ENCODE data around the gene SUGCT.

SUGCT gene

DNA sequence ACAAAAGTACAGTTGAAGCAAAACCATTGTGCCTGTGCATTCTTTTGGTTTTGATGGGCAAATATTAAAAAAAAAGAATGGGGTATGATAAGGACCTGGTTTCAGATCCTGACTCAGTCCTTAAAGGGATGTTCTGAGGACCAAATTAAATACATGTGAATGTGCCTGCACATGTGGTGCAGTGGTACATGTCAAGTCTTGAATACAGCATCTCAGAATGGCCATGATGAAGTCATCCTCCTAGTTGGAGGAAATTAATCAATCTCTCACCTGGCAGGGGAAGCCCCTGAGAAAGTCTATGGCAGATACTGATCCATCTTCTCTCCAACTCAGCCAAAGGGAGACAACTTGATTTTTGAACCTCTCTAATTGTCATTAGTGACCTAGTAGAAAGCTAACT is 207.0 kb downstream of the SUGCT start:
- TF ChIP-seq, protein P1, sequence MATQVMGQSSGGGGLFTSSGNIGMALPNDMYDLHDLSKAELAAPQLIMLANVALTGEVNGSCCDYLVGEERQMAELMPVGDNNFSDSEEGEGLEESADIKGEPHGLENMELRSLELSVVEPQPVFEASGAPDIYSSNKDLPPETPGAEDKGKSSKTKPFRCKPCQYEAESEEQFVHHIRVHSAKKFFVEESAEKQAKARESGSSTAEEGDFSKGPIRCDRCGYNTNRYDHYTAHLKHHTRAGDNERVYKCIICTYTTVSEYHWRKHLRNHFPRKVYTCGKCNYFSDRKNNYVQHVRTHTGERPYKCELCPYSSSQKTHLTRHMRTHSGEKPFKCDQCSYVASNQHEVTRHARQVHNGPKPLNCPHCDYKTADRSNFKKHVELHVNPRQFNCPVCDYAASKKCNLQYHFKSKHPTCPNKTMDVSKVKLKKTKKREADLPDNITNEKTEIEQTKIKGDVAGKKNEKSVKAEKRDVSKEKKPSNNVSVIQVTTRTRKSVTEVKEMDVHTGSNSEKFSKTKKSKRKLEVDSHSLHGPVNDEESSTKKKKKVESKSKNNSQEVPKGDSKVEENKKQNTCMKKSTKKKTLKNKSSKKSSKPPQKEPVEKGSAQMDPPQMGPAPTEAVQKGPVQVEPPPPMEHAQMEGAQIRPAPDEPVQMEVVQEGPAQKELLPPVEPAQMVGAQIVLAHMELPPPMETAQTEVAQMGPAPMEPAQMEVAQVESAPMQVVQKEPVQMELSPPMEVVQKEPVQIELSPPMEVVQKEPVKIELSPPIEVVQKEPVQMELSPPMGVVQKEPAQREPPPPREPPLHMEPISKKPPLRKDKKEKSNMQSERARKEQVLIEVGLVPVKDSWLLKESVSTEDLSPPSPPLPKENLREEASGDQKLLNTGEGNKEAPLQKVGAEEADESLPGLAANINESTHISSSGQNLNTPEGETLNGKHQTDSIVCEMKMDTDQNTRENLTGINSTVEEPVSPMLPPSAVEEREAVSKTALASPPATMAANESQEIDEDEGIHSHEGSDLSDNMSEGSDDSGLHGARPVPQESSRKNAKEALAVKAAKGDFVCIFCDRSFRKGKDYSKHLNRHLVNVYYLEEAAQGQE (IDR thresholded peaks at IDR 0.05; ENCODE audit: insufficient read depth in 1 of 2, low read depth in 2 of 2, low read length in 2 of 2): no peak

- TF ChIP-seq SIN3A (IDR thresholded peaks at IDR 0.05; ENCODE audit: borderline replicate concordance, insufficient read depth, low read length) (no peak), TAF1 (IDR thresholded peaks at IDR 0.05; ENCODE audit: borderline replicate concordance, insufficient read depth, low read length) (no peak), POLR2AphosphoS5 (IDR thresholded peaks at IDR 0.05; ENCODE audit: low read depth, low read length) (no peak), FOXP2 (optimal IDR thresholded peaks at IDR 0.05; ENCODE audit: borderline replicate concordance, extremely low read depth, extremely low read length, insufficient read depth) (no peak)
- TF ChIP-seq, protein P1 (IDR thresholded peaks at IDR 0.05; ENCODE audit: insufficient read depth in 1 of 2, low read depth in 2 of 2, low read length in 2 of 2): no peak
Observed at GRCh38 chr7:40346554-40346953, 211.7 kb downstream of the SUGCT start.

DNA sequence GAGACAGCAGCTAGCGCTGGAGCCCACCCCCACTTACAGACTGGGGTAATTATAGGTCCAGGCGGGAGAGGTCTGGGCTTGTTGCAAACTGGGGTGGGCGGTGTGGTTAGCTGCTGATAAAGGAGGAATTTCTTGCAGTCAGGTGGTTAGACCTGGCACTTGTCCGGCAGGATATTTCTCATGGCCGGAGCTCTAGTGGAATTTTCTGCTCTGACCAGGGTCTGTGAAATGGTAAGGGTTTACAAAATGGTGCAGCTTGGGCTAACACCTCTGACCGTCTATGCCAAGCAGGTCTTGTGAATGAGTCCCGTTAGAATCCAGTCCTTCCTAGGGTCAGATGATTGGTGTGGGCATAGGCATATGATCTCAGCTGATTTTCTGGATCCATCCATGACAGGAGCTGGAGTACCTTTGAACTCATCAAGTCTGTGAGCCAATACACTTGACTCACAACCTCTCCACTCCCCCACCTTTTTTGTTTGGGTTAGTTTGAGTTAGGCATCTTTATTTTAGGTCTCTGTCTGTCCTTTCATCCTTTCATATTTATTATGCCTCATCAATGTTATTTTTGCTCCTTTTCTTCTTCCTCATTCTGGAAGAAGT is 213.4 kb downstream of the SUGCT start:
- TF ChIP-seq TAF1 (IDR thresholded peaks at IDR 0.05; ENCODE audit: borderline replicate concordance, insufficient read depth, low read length) (no peak), SIN3A (IDR thresholded peaks at IDR 0.05; ENCODE audit: borderline replicate concordance, insufficient read depth, low read length) (no peak), POLR2AphosphoS5 (IDR thresholded peaks at IDR 0.05; ENCODE audit: low read depth, low read length) (no peak), FOXP2 (optimal IDR thresholded peaks at IDR 0.05; ENCODE audit: borderline replicate concordance, extremely low read depth, extremely low read length, insufficient read depth) (no peak)
- TF ChIP-seq, protein P1 (IDR thresholded peaks at IDR 0.05; ENCODE audit: insufficient read depth in 1 of 2, low read depth in 2 of 2, low read length in 2 of 2): no peak

GRCh38 chr7:40350100-40350499 is 215.3 kb downstream of the SUGCT start:
- TF ChIP-seq TAF1 (IDR thresholded peaks at IDR 0.05; ENCODE audit: borderline replicate concordance, insufficient read depth, low read length): no peak
- TF ChIP-seq POLR2AphosphoS5 (IDR thresholded peaks at IDR 0.05; ENCODE audit: low read depth, low read length): no peak
- no peak for TF ChIP-seq FOXP2 (optimal IDR thresholded peaks at IDR 0.05; ENCODE audit: borderline replicate concordance, extremely low read depth, extremely low read length, insufficient read depth)
- no peak for TF ChIP-seq SIN3A (IDR thresholded peaks at IDR 0.05; ENCODE audit: borderline replicate concordance, insufficient read depth, low read length)
- TF ChIP-seq, protein P1 (IDR thresholded peaks at IDR 0.05; ENCODE audit: insufficient read depth in 1 of 2, low read depth in 2 of 2, low read length in 2 of 2): no peak

- TF ChIP-seq TAF1 (IDR thresholded peaks at IDR 0.05; ENCODE audit: borderline replicate concordance, insufficient read depth, low read length) (no peak), SIN3A (IDR thresholded peaks at IDR 0.05; ENCODE audit: borderline replicate concordance, insufficient read depth, low read length) (no peak), FOXP2 (optimal IDR thresholded peaks at IDR 0.05; ENCODE audit: borderline replicate concordance, extremely low read depth, extremely low read length, insufficient read depth) (no peak), POLR2AphosphoS5 (IDR thresholded peaks at IDR 0.05; ENCODE audit: low read depth, low read length) (no peak)
- TF ChIP-seq, protein P1 (IDR thresholded peaks at IDR 0.05; ENCODE audit: insufficient read depth in 1 of 2, low read depth in 2 of 2, low read length in 2 of 2): no peak
Observed at GRCh38 chr7:40354711-40355110, 219.9 kb downstream of the SUGCT start.
